WI38 (cell line): Measurements from ENCODE around the gene TCP11L1.
A peak's percentile ranks its signal among the peaks of the same experiment; 100 is the strongest.

Source experiments
- H3K4me3 ChIP-seq: 2 replicates; pipeline ENCODE4 v1.5.1; 2011; ENCODE audit warnings: low read depth, mild to moderate bottlenecking, control low read depth, low read length
- CTCF ChIP-seq: IDR thresholded peaks from 2 replicates; pipeline ENCODE4 v1.5.1; 2012; ENCODE audit warnings: low read depth, mild to moderate bottlenecking, control low read depth, low read length

The TCP11L1 gene

GRCh38 chr11:33001751-33002542 is 37.4 kb upstream of the TCP11L1 start:
- TF ChIP-seq CTCF, result no peak

GRCh38 chr11:33005175-33005574 is 34.2 kb upstream of the TCP11L1 start:
- no peak for TF ChIP-seq CTCF
- H3K4me3 ChIP-seq, result no peak overlapping the region

More at GRCh38 chr11:33001751-33002542, 37.4 kb upstream of the TCP11L1 start:
- no peak overlapping the region for H3K4me3 ChIP-seq

- no peak for TF ChIP-seq CTCF
- no peak overlapping the region for H3K4me3 ChIP-seq
Observed at GRCh38 chr11:33006010-33006409, 33.4 kb upstream of the TCP11L1 start.

GRCh38 chr11:33013755-33014154 is 25.6 kb upstream of the TCP11L1 start:
- TF ChIP-seq CTCF, result no peak
- no peak overlapping the region for H3K4me3 ChIP-seq

- TF ChIP-seq CTCF, result no peak
- H3K4me3 ChIP-seq, result peak within 1 kb of the TSS; percentile 66
Observed at GRCh38 chr11:33015621-33016551, 23.5 kb upstream of the TCP11L1 start, which contains the start of gene DEPDC7. DEPDC7 (plus strand) TSS chr11:33015878; CDS start chr11:33015956, 78 bp downstream.

GRCh38 chr11:33016654-33017053 is 22.7 kb upstream of the TCP11L1 start:
- H3K4me3 ChIP-seq, result peak overlapping the region; percentile 66
- TF ChIP-seq CTCF, result no peak
